DND-41 (cell line): ENCODE measurements around the gene CCDC13.

Experiments used
- ATAC-seq: fragments of 200-7000 bp; cut with Tn5 transposase; 3 replicates; pipeline ENCODE4 v1.9.1; 2021; ENCODE audit warnings: low read depth; ENCODE audit not compliant: insufficient read depth
- DNase-seq: peaks from one replicate; pipeline ENCODE4 v3.0.0-alpha.2; 2020
- H2AFZ ChIP-seq: 2 replicates; pipeline ENCODE4 v1.6.0; 2012; ENCODE audit warnings: low read depth, low read length
- H3K27ac ChIP-seq: 2 replicates; pipeline ENCODE4 v1.5.1; 2012; ENCODE audit warnings: low read length, inconsistent platforms
- H3K27me3 ChIP-seq: fragments of 200-600 bp; sonication (generic); 2 replicates; pipeline ENCODE4 v1.6.0; 2012; ENCODE audit warnings: low read length, mild to moderate bottlenecking, inconsistent platforms; ENCODE audit not compliant: insufficient read depth, poor library complexity
- H3K36me3 ChIP-seq: 2 replicates; pipeline ENCODE4 v1.5.1; 2012; ENCODE audit warnings: low read length, inconsistent platforms; ENCODE audit not compliant: insufficient read depth
- H3K4me1 ChIP-seq: 2 replicates; pipeline ENCODE4 v1.5.1; 2012; ENCODE audit warnings: mild to moderate bottlenecking, low read length; ENCODE audit not compliant: insufficient read depth
- H3K4me2 ChIP-seq: 2 replicates; pipeline ENCODE4 v1.6.0; 2012; ENCODE audit warnings: mild to moderate bottlenecking, moderate library complexity, low read length, inconsistent platforms; ENCODE audit not compliant: insufficient read depth
- H3K4me3 ChIP-seq, 2 experiments: fragments of 200-600 bp in 1 of 2; shearing (Covaris generic) in 1 of 2; 2 replicates each; pipeline ENCODE4 v1.5.1; 2012 to 2016; ENCODE audit warnings: inconsistent platforms in 2 of 2, low read length in 2 of 2, mild to moderate bottlenecking in 2 of 2, low read depth in 1 of 2, moderate library complexity in 1 of 2
- H3K79me2 ChIP-seq: 2 replicates; pipeline ENCODE4 v1.6.0; 2012; ENCODE audit warnings: low read length, inconsistent platforms; ENCODE audit not compliant: insufficient read depth
- H3K9ac ChIP-seq: 2 replicates; pipeline ENCODE4 v1.6.0; 2012; ENCODE audit warnings: low read depth, mild to moderate bottlenecking, inconsistent platforms, low read length, moderate library complexity
- H3K9me3 ChIP-seq: 2 replicates; pipeline ENCODE4 v1.5.1; 2012; ENCODE audit warnings: low read length, moderate library complexity, mild to moderate bottlenecking, inconsistent platforms; ENCODE audit not compliant: insufficient read depth, severe bottlenecking
- H4K20me1 ChIP-seq: 2 replicates; pipeline ENCODE4 v1.6.0; 2012; ENCODE audit warnings: low read length; ENCODE audit not compliant: insufficient read depth
- EZH2 ChIP-seq: IDR thresholded peaks from 3 replicates; pipeline ENCODE4 v1.6.1; 2012; ENCODE audit warnings: borderline replicate concordance, low read depth, mild to moderate bottlenecking, moderate library complexity, low read length, inconsistent platforms; ENCODE audit not compliant: severe bottlenecking
- TF ChIP-seq, protein P1 (sequence below): IDR thresholded peaks from 2 replicates; pipeline ENCODE4 v1.5.1; 2012; ENCODE audit warnings: borderline replicate concordance, low read length, moderate library complexity, mild to moderate bottlenecking; ENCODE audit not compliant: poor library complexity, severe bottlenecking; ENCODE audit errors: extremely low read depth

The CCDC13 gene

GRCh38 chr3:42756681-42757213, 16.3 kb downstream of the CCDC13 start:
- H3K27me3 ChIP-seq, result no peaks in the 10 kb centered on the region
- no peaks in the 10 kb centered on the region for H3K9me3 ChIP-seq
- no peak overlapping the region for H3K27ac ChIP-seq
- no peaks in the 10 kb centered on the region for H3K79me2 ChIP-seq
- H3K4me3 ChIP-seq, result no peak overlapping the region
- H3K4me2 ChIP-seq, result no peak overlapping the region
- no peak for TF ChIP-seq EZH2
- TF ChIP-seq, protein P1, sequence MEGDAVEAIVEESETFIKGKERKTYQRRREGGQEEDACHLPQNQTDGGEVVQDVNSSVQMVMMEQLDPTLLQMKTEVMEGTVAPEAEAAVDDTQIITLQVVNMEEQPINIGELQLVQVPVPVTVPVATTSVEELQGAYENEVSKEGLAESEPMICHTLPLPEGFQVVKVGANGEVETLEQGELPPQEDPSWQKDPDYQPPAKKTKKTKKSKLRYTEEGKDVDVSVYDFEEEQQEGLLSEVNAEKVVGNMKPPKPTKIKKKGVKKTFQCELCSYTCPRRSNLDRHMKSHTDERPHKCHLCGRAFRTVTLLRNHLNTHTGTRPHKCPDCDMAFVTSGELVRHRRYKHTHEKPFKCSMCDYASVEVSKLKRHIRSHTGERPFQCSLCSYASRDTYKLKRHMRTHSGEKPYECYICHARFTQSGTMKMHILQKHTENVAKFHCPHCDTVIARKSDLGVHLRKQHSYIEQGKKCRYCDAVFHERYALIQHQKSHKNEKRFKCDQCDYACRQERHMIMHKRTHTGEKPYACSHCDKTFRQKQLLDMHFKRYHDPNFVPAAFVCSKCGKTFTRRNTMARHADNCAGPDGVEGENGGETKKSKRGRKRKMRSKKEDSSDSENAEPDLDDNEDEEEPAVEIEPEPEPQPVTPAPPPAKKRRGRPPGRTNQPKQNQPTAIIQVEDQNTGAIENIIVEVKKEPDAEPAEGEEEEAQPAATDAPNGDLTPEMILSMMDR, result no peak
- no peak overlapping the region for H3K9ac ChIP-seq
- H4K20me1 ChIP-seq, result no peaks in the 10 kb centered on the region
- no peak overlapping the region for H2AFZ ChIP-seq
- H3K4me1 ChIP-seq, result no peaks in the 10 kb centered on the region
- ATAC-seq (no peak), DNase-seq (no peak)
- no peaks in the 10 kb centered on the region for H3K36me3 ChIP-seq

- Histone ChIP-seq H3K36me3 (no peaks in the 10 kb centered on the region), H3K4me1 (no peaks in the 10 kb centered on the region), H3K79me2 (no peaks in the 10 kb centered on the region), H3K4me2 (no peak overlapping the region), H3K9me3 (no peaks in the 10 kb centered on the region), H4K20me1 (no peaks in the 10 kb centered on the region), H3K27me3 (no peaks in the 10 kb centered on the region), H2AFZ (no peak overlapping the region), H3K9ac (no peak overlapping the region), H3K4me3 (no peak overlapping the region), H3K27ac (no peak overlapping the region)
- peak; percentile 78 for ATAC-seq
- no peak for DNase-seq
- TF ChIP-seq EZH2, result no peak
- TF ChIP-seq, protein P1, result peak; percentile 56
Observed at GRCh38 chr3:42755681-42756578, 17.1 kb downstream of the CCDC13 start.

DNA sequence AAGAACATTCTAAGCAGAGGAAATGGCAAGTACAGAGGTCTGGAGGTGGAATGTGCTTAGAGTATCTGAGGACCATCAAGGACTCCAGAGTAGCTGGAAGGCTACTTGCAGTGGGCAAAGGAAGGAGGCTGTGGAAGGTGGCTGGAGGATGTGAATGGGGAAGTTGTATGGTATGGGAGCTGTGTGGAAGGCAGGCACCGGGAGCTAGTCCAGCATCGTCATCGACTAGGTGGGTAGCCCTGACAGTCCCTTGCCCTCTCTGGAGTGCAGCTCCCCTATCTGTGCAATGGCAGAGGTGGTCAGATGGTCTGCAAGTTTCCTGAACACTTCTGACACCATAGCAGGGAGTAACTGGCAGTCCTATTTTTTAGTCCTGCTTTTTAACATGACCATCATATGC, 19.3 kb downstream of the CCDC13 start:
- ATAC-seq (no peak), DNase-seq (no peak)
- Histone ChIP-seq H2AFZ (no peak overlapping the region), H3K36me3 (no peaks in the 10 kb centered on the region), H3K4me1 (no peaks in the 10 kb centered on the region), H3K4me3 (no peak overlapping the region), H3K27ac (no peak overlapping the region), H4K20me1 (no peaks in the 10 kb centered on the region), H3K9me3 (no peaks in the 10 kb centered on the region), H3K4me2 (no peak overlapping the region), H3K27me3 (no peaks in the 10 kb centered on the region), H3K79me2 (no peaks in the 10 kb centered on the region), H3K9ac (no peak overlapping the region)
- TF ChIP-seq, protein P1, result no peak
- no peak for TF ChIP-seq EZH2
